Midbrain (tissue), 1 donor: ENCODE data around the gene LTA.

Experiments used
- DNase-seq: peaks from one replicate; lab custom pipeline; 2025; lab: John Stamatoyannopoulos, UW

Gene LTA

DNA sequence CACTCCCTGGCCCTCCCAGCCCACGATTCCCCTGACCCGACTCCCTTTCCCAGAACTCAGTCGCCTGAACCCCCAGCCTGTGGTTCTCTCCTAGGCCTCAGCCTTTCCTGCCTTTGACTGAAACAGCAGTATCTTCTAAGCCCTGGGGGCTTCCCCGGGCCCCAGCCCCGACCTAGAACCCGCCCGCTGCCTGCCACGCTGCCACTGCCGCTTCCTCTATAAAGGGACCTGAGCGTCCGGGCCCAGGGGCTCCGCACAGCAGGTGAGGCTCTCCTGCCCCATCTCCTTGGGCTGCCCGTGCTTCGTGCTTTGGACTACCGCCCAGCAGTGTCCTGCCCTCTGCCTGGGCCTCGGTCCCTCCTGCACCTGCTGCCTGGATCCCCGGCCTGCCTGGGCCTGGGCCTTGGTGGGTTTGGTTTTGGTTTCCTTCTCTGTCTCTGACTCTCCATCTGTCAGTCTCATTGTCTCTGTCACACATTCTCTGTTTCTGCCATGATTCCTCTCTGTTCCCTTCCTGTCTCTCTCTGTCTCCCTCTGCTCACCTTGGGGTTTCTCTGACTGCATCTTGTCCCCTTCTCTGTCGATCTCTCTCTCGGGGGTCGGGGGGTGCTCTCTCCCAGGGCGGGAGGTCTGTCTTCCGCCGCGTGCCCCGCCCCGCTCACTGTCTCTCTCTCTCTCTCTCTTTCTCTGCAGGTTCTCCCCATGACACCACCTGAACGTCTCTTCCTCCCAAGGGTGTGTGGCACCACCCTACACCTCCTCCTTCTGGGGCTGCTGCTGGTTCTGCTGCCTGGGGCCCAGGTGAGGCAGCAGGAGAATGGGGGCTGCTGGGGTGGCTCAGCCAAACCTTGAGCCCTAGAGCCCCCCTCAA is at the start of gene LTA:
LTA (plus strand) TSS at position 249 of the 871 bp plus-strand sequence; CDS start at position 703, 454 bp downstream.
- no peak for DNase-seq

DNA sequence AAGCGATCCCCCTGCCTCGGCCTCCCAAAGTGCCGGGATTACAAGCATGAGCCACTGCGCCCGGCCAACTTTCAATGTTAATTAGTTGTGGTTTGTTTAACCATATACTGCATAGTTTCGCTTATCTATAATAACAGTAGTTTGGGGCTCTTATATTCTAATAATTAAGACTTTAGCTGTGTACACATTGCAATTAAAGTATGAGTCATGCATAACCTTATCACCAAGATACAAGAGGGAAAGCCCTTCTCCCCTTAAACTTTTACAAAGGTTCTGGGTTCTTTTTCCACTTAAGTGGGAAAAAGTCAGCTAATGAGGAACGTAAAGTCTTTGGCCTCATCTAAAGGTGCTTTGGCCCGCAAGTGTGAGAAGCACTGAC is 46.5 kb upstream of the LTA start:
- DNase-seq, result no peak

- no peak for DNase-seq
Measured at GRCh38 chr6:31525932-31526591, 46.0 kb upstream of the LTA start.

- DNase-seq, result no peak
Measured at GRCh38 chr6:31528307-31528777, 43.7 kb upstream of the LTA start.

DNA sequence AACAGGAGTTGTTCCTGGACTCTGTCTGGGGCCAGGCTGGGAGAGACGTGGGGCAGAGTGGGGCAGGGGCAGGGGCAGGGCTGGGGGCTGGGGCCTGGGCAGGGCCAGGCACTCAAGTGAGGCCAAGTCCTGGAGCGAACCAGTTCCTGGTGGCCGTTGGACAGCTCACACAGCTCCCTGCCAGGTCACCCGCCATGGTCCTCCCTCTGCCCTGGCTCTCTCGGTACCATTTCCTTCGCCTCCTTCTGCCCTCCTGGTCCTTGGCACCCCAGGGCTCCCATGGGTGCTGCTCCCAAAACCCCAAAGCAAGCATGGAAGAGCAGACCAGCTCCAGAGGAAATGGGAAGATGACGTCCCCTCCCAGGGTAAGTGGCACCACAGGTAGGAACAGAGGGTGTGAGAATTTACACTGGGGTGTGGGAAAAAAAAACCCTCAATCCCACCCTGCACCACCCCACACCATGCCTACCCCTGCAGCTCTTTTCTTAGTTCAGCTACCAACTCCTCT is 43.2 kb upstream of the LTA start, which contains the start of gene MCCD1:
MCCD1 (plus strand) TSS at position 142 of the 508 bp plus-strand sequence; CDS start at position 195, 53 bp downstream.
- no peak for DNase-seq

- no peak for DNase-seq
Measured at GRCh38 chr6:31529329-31530150, 42.5 kb upstream of the LTA start.

GRCh38 chr6:31530659-31531058 is 41.4 kb upstream of the LTA start:
- DNase-seq, result no peak

DNA sequence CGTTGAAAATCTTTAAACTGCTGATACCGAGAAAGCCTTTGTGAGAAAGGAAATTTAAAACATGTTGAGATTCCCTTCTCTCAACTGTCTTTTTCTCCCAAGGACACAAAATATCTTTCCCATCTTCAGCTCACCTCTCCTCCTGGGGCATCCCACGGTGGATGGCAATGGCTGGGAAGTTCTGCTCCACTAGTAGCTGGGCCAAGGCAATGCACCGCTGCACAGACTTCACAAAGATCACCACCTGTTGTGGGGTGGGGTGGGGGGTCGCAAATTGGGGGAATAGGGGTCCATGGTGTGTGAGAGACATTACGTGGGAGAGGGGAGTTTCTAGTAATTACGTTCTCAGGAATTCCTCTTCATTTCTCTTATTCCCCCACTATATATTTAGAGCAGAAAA is 40.9 kb upstream of the LTA start:
- DNase-seq, result no peak

- DNase-seq, result no peak
Measured at GRCh38 chr6:31531771-31532643, 40.1 kb upstream of the LTA start.

GRCh38 chr6:31532644-31533454 is 39.2 kb upstream of the LTA start:
- no peak for DNase-seq

DNA sequence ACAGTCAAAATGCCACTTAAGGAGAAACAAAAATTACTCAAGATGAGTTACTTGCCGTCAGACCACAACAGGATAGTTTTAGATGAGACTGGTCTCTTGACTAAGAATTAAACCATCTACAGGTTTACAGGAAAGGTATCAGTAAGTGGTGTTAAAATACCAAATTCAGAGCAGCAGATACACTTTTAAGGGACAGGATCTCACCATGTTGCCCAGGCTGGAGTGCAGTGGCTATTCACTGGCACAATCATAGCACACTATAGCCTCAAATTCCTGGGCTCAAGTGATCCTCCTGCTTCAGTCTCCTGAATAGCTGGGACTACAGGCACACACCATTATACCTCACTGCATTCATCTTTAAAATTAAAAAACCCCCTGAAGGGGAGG is 38.6 kb upstream of the LTA start:
- DNase-seq, result no peak

DNA sequence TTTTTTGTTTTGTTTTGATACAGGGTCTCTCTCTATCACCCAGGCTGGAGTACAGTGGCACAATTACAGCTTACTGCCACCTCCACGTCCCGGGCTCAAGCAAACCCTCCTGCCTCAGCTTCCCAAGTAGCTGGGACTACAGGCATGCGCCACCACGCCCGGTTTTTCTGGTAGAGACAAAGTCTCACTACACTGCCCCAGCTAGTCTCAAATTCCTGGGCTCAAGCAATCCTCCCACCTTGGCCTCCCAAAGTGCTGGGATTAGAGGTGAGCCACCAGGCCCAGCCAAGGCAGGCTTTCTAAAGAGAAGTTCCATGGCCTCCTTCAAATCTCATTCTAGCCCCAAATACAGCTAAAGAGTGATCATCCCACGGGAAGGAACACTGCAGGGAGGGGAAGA is 38.1 kb upstream of the LTA start:
- no peak for DNase-seq

GRCh38 chr6:31534521-31535040 is 37.5 kb upstream of the LTA start:
- no peak for DNase-seq

DNA sequence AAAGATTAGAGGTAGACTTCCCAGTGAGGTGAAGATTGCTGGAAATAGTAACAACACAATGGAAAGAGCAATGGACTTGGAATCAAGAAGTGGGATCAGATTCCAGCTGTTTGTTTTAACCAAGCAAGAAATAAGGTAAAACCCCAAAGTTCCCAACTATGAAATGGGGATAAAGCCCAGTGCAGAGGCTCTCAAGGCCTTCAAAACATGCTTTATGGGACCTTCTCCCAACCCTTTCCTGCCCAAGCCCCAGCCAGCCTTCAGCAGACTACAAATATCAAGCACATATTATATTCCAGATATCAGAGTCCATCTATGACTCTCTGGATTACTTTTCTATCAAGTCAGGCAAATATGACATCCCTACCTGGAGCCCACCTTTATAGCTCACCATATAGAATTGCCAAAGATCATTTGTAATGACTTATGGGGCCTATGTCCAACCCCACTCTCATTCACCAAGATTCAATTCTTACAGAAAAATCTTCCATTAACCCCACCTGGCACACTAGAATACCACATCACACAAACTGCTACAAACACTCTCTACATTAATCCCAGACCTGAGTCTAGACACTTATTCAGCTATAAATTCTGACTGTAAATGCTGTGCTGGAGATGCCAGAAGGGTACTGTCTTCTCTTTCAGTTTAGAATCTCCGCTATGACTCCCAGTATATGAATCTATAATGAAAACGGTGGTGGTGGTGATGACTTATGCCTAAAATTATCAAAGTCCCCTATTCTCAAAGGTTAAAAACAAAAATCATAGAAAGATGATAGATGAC is 36.4 kb upstream of the LTA start:
- no peak for DNase-seq

- DNase-seq, result no peak
Measured at GRCh38 chr6:31538805-31539400, 33.2 kb upstream of the LTA start.

GRCh38 chr6:31540640-31541039 is 31.4 kb upstream of the LTA start:
- no peak for DNase-seq

DNA sequence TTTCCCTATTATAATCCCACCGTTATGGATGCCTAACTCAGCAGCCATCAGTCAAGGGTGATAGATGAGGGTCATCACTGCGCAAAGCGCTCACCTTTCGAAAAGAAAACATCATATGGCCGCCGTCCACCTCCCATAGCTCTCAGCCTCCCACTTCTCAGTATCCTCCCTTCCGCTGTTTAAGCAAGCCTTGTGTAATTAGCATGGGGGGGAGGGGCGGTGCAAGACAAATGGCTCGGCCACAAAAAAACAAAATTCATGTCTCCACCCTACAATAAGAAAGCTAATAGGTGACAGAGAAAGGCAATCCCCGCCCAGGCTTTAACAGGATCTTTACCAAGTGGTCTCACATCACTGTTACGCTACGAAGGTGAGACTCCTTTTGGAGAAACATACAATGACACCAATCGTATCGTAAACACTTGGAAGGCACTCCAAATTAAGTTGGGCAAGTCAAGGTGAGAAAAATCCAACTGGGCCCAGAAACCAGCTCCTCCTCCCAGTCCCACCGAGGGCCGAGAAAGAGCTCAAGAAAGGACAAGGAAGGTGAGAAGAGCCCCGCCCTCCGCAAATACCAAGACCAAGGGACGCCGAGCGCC is 30.9 kb upstream of the LTA start:
- DNase-seq, result peak; percentile 51
